IPS-20b (cell line): ENCODE data around the gene GNAO1.
"Not testable (repeated sequence)": the region's sequence is repeated elsewhere in the genome, so short reads cannot be mapped to it uniquely, and the experiment has no call there.

Source experiments
- H3K27ac ChIP-seq: one replicate; pipeline ENCODE4 v1.5.1; 2013; ENCODE audit warnings: low read length
- H3K27me3 ChIP-seq: 2 replicates; pipeline ENCODE4 v1.6.1; 2013; ENCODE audit warnings: mild to moderate bottlenecking, low read length, inconsistent platforms; ENCODE audit not compliant: insufficient read depth
- H3K36me3 ChIP-seq: 2 replicates; pipeline ENCODE4 v1.6.1; 2013; ENCODE audit warnings: low read depth, mild to moderate bottlenecking, inconsistent platforms, low read length, moderate library complexity; ENCODE audit not compliant: insufficient read depth
- H3K4me1 ChIP-seq: 2 replicates; pipeline ENCODE4 v1.6.1; 2013; ENCODE audit warnings: mild to moderate bottlenecking, control low read depth, inconsistent platforms, low read length, moderate library complexity; ENCODE audit not compliant: insufficient read depth
- H3K4me3 ChIP-seq: 2 replicates; pipeline ENCODE4 v1.5.1; 2013; ENCODE audit warnings: mild to moderate bottlenecking, low read length, inconsistent platforms
- H3K9ac ChIP-seq: 2 replicates; pipeline ENCODE4 v1.6.1; 2013; ENCODE audit warnings: low read depth, mild to moderate bottlenecking, inconsistent platforms, low read length, moderate library complexity
- H3K9me3 ChIP-seq: 2 replicates; pipeline ENCODE4 v1.6.1; 2013; ENCODE audit warnings: mild to moderate bottlenecking, low read depth, low read length, inconsistent platforms; ENCODE audit not compliant: insufficient read depth

The GNAO1 gene

DNA sequence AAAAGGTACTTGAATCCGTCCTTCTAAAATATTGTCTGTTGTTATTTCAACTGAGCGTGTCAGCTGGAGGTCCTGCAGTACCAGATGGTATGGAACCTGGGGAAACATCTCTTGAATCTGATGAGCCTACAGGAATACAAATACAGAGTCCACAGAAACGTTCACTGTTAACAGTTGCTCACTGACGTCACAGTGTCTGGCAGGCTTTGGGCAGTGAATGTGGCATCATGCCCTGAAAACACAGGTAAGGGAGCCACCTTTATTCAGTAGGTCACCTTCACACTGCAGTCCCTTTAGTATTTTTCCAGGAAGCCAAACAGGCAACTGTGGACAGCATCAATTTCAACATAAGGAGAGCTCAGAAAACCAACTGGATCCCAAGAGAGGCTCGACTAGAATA is 177.9 kb downstream of the GNAO1 start:
- no peak overlapping the region for H3K27ac ChIP-seq
- peaks cover 6% of the 10 kb centered on the region; the same call in 1 of the 2 replicates for H3K36me3 ChIP-seq

DNA sequence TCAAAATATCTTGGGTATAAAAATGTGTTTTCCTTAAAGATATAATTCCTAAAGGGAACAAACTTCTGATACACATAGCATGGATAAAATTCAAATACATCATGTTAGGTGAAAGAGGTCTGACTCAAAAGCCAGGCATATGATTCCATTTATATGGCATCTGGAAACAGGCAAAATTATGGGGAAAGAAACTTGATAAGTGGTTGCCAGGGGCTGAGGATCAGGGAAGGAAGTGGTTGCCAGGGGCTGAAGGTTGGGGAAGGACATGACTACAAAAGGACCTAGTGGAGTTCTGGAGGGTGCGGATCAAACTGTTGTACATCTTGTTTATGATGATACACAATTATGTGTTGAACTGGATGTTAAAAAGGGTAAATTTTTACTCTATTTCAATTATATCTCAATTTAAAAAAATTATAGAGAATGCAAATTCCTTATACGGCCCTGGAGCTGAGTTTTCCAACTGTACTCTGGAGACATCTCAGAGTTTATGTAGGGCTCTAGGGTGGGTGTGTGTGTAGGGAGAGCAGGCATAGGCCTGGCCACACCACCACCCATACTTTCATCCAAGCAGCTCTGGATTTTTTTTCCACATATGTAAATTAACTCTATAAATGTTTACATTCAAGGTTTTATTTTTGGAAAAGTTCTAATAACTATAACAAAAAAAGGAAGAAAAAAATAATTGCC is 179.0 kb downstream of the GNAO1 start:
- Histone ChIP-seq H3K4me3 (no peak overlapping the region), H3K36me3 (peaks cover 6% of the 10 kb centered on the region; the same call in 1 of the 2 replicates), H3K4me1 (0 out of 2 replicates have a peak, but pooled peaks cover 3% of the 10 kb centered on the region), H3K9me3 (no peaks in the 10 kb centered on the region), H3K9ac (no peak overlapping the region), H3K27me3 (no peaks in the 10 kb centered on the region), H3K27ac (no peak overlapping the region)

More for the DNA sequence above, 177.9 kb downstream of the GNAO1 start:
- H3K9me3 ChIP-seq, result no peaks in the 10 kb centered on the region
- H3K4me1 ChIP-seq, result 0 out of 2 replicates have a peak, but pooled peaks cover 3% of the 10 kb centered on the region
- no peak overlapping the region for H3K9ac ChIP-seq
- no peaks in the 10 kb centered on the region for H3K27me3 ChIP-seq
- H3K4me3 ChIP-seq, result no peak overlapping the region

DNA sequence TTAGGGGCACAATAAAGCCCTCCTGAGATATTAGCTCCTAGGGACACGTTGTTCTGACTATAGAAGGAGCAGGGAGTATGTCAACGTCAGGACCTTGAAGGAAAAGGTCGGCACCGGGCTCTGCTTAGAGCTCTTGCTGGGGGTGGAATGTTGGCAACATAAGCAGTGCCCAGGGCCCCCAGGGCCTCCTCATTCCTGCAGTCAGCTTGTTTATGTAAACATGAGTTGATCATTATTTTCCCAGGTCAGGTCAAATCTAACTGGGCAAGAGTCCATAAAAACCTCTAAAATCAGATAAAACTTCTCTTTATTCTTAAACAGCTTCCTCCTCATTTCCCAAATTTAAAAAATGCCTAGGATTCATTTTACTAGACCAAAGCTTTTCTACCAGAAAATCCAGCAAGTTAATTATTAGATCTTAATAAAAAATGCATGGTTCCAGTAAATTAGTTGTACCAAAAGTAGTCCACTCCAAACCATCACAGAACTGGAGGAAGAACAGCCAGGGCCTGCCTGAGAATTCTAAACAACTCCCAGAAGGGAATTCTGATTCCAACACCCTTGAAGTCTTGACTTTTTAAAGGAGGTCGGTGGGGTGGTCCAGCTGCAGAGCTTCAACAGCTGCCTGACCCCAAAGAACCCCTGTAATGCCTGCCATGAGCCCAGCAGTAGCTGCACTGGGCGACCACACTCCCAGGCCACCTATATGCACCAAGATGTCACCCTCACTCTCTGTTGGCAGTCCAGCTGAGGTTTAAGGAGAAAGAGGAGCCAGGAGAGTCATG is 179.8 kb downstream of the GNAO1 start:
- Histone ChIP-seq H3K27ac (no peak overlapping the region), H3K4me3 (no peak overlapping the region), H3K9me3 (no peaks in the 10 kb centered on the region), H3K27me3 (no peaks in the 10 kb centered on the region), H3K9ac (no peak overlapping the region), H3K4me1 (0 out of 2 replicates have a peak, but pooled peaks cover 3% of the 10 kb centered on the region), H3K36me3 (peaks cover 6% of the 10 kb centered on the region; the same call in 1 of the 2 replicates)

DNA sequence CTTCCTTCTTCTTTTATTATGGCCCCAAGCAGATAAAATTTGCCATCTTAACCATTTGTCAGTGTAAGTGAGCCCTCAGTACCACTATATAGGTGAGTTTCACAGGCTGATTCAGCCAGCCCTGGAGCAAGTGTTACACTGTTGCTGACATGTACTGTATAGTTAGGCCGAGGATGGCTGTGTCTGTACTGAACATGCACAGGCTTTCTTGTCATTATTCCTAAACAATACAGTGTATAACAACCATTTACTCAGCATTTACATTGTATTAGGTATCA is 180.3 kb downstream of the GNAO1 start:
- H3K9me3 ChIP-seq, result no peaks in the 10 kb centered on the region
- H3K36me3 ChIP-seq, result peaks cover 6% of the 10 kb centered on the region; the same call in 1 of the 2 replicates
- 0 out of 2 replicates have a peak, but pooled peaks cover 3% of the 10 kb centered on the region for H3K4me1 ChIP-seq
- no peaks in the 10 kb centered on the region for H3K27me3 ChIP-seq
- H3K4me3 ChIP-seq, result no peak overlapping the region
- H3K27ac ChIP-seq, result no peak overlapping the region
- H3K9ac ChIP-seq, result no peak overlapping the region

DNA sequence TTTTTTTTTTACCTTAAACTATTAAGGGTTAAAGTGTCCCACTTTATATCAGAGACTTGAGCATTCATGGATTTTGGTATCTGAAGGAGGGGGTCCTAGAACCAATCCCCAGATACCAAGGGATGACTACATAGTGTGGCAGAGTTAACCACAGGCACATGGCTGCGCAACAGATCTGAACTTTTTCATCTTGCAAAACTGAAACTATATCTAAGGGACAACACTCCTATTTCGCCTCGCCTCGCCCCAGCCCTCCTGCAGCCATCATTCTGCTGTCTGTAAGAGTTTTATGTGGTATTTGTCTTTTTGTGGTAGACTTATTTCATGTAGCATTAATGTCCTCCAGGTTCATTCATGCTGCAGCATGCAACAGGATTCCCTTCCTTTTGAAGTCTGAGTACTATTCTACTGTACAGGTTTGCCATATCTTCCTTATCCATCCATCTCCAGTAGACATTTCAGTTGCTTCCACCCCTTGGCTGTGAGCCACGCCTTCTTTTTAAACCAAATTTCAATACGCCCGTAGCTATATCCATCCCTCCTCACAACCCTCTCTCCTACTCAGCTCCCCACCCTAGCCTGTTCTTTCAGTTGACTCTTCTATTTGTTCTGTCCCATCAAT is 180.8 kb downstream of the GNAO1 start:
- Histone ChIP-seq H3K4me1 (0 out of 2 replicates have a peak, but pooled peaks cover 3% of the 10 kb centered on the region), H3K36me3 (peaks cover 6% of the 10 kb centered on the region; the same call in 1 of the 2 replicates)

DNA sequence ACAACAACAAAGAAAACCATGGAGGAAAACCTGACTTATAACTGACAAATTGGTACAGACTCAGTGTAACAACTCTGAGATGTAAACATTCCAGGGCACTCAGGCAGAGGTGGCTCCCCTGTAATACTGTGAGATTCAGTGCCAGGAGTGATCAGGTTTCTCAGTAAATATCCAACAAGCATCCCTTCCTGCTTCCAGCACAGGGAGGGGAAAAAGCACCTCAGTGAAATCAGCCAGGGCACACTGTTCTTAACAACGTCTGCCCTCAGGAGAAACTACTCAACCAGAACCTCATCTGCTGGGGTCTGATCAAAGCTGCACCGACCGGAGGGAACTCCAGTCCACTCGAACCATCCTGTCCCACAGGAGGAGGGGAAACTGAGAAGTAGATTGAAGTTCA is 181.7 kb downstream of the GNAO1 start:
- H3K9me3 ChIP-seq, result no peaks in the 10 kb centered on the region
- no peaks in the 10 kb centered on the region for H3K27me3 ChIP-seq
- H3K4me3 ChIP-seq, result no peak overlapping the region
- peaks cover 6% of the 10 kb centered on the region; the same call in 1 of the 2 replicates for H3K36me3 ChIP-seq
- H3K4me1 ChIP-seq, result 0 out of 2 replicates have a peak, but pooled peaks cover 3% of the 10 kb centered on the region
- no peak overlapping the region for H3K27ac ChIP-seq
- H3K9ac ChIP-seq, result no peak overlapping the region

More for the DNA sequence above, 180.8 kb downstream of the GNAO1 start:
- Histone ChIP-seq H3K27me3 (no peaks in the 10 kb centered on the region), H3K9ac (no peak overlapping the region), H3K27ac (no peak overlapping the region), H3K4me3 (no peak overlapping the region), H3K9me3 (no peaks in the 10 kb centered on the region)

DNA sequence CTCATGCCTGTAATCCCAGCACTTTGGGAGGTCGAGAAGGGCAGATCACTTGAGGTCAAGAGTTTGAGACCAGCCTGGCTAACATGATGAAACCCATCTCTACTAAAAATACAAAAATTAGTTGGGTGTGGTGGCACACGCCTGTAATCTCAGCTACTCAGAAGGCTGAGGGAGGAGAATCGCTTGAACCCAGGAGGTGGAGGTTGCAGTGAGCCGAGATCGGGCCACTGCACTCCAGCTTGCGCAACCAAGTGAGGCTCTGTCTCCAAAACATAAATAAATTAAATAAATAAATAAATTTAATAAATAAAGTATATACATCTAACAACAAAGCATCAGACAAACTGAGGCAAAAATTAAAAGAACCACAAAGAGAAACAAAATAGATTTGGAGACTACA is 184.5 kb downstream of the GNAO1 start:
- not testable (repeated sequence) for H3K36me3 ChIP-seq, H3K27ac ChIP-seq, H3K4me1 ChIP-seq, H3K4me3 ChIP-seq, H3K9ac ChIP-seq, H3K9me3 ChIP-seq, H3K27me3 ChIP-seq

DNA sequence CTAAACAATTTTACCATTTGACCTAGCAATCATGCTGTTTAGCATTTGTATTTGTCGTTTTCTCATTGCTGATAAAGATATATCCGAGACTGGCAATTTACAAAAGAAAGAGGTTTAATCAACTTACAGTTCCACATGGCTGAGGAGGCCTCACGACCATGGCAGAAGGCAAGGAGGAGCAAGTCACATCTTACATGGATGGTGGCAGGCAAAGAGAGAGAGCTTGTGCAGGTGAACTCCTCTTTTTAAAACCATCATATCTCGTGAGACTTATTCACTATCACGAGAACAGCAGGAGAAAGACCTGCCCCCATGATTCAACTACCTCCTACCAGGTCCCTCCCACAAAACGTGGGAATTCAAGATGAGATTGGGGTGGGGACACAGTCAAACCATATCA is 187.8 kb downstream of the GNAO1 start:
- H3K9ac ChIP-seq, H3K4me3 ChIP-seq, H3K27ac ChIP-seq, H3K4me1 ChIP-seq, H3K27me3 ChIP-seq: not testable (repeated sequence)
- Histone ChIP-seq H3K36me3 (peaks cover 23% of the 10 kb centered on the region), H3K9me3 (peaks cover 18% of the 10 kb centered on the region)

DNA sequence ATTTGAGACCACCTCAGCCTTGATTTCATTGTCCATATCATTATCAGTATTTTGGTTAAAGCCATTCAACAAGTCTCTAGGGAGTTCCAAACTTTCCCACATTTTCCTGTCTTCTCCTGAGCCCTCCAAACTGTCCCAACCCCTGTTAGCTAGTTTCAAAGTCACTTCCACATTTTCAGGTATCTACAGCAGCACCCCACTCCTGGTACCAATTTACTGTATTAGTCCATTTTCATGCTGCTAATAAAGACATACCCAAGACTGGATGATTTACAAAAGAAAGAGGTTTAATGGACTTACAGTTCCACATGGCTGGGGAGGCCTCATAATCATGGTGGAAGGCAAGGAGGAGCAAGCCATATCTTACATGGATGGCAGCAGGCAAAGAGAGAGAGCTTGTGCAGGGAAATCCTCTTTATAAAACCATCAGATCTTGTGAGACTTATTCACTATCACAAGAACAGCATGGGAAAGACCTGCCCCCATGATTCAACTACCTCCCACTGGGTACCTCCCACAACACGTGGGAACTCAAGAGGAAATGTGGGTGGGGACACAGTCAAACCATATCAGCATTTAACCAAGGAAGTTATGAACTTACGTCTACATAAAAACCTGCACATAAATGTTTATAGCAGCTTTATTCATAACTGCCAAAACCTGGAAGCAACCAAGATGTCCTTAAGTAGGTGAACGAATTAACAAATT is 189.6 kb downstream of the GNAO1 start:
- Histone ChIP-seq H3K36me3 (peaks cover 26% of the 10 kb centered on the region), H3K9me3 (peaks cover 18% of the 10 kb centered on the region)
- H3K4me1 ChIP-seq, H3K27me3 ChIP-seq, H3K4me3 ChIP-seq, H3K27ac ChIP-seq, H3K9ac ChIP-seq: not testable (repeated sequence)

DNA sequence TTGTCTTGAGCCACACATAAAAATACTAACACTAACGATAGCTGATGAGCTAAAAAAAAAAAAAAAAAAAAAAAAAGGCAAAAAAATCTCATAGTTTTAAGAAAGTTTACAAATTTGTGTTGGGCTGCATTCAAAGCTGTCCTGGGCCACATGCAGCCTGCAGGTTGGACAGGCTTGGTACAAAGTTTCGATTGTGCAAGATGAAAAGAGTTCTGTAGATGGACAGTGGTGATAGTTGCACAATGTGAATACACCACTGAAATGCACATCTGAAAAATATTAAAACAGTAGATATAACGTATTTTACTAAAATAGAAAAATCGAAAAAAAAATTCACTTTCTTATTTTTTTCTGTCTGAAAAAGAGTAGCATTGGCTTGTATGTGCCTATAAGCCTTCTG is 191.2 kb downstream of the GNAO1 start:
- H3K9ac ChIP-seq, result no peak overlapping the region
- H3K27me3 ChIP-seq, result no peaks in the 10 kb centered on the region
- peaks cover 28% of the 10 kb centered on the region for H3K36me3 ChIP-seq
- peaks cover 18% of the 10 kb centered on the region for H3K9me3 ChIP-seq
- no peak overlapping the region for H3K27ac ChIP-seq
- H3K4me3 ChIP-seq, result no peak overlapping the region
- no peaks in the 10 kb centered on the region for H3K4me1 ChIP-seq

DNA sequence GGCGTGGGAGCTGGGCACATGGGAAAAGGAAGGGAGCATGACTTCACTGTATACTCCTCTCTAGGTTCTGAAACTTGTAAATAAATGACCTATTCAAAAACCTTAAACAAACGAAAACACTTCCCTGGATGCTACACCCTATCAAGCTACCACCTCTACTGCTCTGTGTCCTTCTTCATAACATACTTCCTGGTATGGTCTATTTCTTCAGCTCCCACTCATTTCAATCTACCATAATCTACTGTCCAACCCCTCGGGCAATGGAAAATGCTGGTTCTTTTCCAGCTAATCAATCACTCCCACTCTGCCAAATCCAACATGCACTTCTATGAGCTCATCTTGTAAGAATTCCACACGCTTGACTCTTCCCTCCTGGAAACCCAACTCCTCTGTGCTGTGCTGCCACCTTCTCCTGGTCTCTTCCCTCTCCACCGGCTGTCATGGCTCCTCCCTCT is 191.6 kb downstream of the GNAO1 start:
- Histone ChIP-seq H3K4me1 (no peaks in the 10 kb centered on the region), H3K4me3 (no peak overlapping the region), H3K9me3 (peaks cover 18% of the 10 kb centered on the region), H3K36me3 (peaks cover 33% of the 10 kb centered on the region), H3K27me3 (no peaks in the 10 kb centered on the region), H3K9ac (no peak overlapping the region), H3K27ac (no peak overlapping the region)
